ENCODE results near the gene CASP5. TPM values are rescaled to one million over a fixed set of nuclear protein-coding genes. Genes with fewer than 3 reads are reported as not detected.

The CASP5 gene
- total RNA-seq, 1 donor from 2014 or later: not detected

GRCh38 chr11:105000797-105001196 is 22.2 kb downstream of the CASP5 start:
- H3K36me3 ChIP-seq (ENCODE audit: control insufficient read depth, insufficient read depth, low read length): no peaks in the 10 kb centered on the region
- no peak for DNase-seq (ENCODE audit: low read depth)
- TF ChIP-seq, protein P1, sequence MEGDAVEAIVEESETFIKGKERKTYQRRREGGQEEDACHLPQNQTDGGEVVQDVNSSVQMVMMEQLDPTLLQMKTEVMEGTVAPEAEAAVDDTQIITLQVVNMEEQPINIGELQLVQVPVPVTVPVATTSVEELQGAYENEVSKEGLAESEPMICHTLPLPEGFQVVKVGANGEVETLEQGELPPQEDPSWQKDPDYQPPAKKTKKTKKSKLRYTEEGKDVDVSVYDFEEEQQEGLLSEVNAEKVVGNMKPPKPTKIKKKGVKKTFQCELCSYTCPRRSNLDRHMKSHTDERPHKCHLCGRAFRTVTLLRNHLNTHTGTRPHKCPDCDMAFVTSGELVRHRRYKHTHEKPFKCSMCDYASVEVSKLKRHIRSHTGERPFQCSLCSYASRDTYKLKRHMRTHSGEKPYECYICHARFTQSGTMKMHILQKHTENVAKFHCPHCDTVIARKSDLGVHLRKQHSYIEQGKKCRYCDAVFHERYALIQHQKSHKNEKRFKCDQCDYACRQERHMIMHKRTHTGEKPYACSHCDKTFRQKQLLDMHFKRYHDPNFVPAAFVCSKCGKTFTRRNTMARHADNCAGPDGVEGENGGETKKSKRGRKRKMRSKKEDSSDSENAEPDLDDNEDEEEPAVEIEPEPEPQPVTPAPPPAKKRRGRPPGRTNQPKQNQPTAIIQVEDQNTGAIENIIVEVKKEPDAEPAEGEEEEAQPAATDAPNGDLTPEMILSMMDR (IDR thresholded peaks at IDR 0.05; ENCODE audit: insufficient read depth, low read length, poor library complexity, severe bottlenecking): peak; percentile 47

GRCh38 chr11:105000167-105000566 is 22.8 kb downstream of the CASP5 start:
- Histone ChIP-seq H3K27me3 (ENCODE audit: control insufficient read depth, insufficient read depth, low read length) (no peaks in the 10 kb centered on the region), H3K4me3 (ENCODE audit: low read depth, low read length) (no peak overlapping the region), H3K36me3 (ENCODE audit: control insufficient read depth, insufficient read depth, low read length) (no peaks in the 10 kb centered on the region)
- no peak for DNase-seq (ENCODE audit: low read depth)
- TF ChIP-seq, protein P1 (IDR thresholded peaks at IDR 0.05; ENCODE audit: insufficient read depth, low read length, poor library complexity, severe bottlenecking): no peak

More at GRCh38 chr11:105000797-105001196, 22.2 kb downstream of the CASP5 start:
- Histone ChIP-seq H3K27me3 (ENCODE audit: control insufficient read depth, insufficient read depth, low read length) (no peaks in the 10 kb centered on the region), H3K4me3 (ENCODE audit: low read depth, low read length) (no peak overlapping the region)

- DNase-seq (ENCODE audit: low read depth): no peak
- Histone ChIP-seq H3K4me3 (ENCODE audit: low read depth, low read length) (no peak overlapping the region), H3K36me3 (ENCODE audit: control insufficient read depth, insufficient read depth, low read length) (no peaks in the 10 kb centered on the region), H3K27me3 (ENCODE audit: control insufficient read depth, insufficient read depth, low read length) (no peaks in the 10 kb centered on the region)
- TF ChIP-seq, protein P1 (IDR thresholded peaks at IDR 0.05; ENCODE audit: insufficient read depth, low read length, poor library complexity, severe bottlenecking): no peak
These were observed 23.2 kb downstream of the CASP5 start for GRCh38 chr11:104999721-105000120.

DNA sequence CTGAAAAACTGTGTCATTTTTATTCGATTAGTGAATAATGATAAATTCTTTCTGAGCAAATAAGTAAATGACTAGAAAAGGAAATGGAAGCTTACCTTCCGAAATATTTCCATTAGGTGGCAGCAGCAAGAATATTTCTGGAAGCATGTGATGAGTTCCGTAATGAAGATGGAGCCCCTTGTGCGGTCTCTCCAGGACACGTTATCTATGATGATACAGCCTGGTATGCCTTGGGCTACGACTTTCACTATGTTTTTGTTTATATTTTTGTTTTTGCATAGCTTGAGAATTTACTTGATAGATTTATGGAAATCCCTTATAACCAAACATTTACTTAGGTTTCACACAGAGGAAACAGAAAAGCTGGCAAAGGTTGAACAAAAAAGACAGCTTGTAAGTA is 25.7 kb downstream of the CASP5 start:
- H3K27me3 ChIP-seq (ENCODE audit: control insufficient read depth, insufficient read depth, low read length): no peaks in the 10 kb centered on the region
- TF ChIP-seq, protein P1 (IDR thresholded peaks at IDR 0.05; ENCODE audit: insufficient read depth, low read length, poor library complexity, severe bottlenecking): no peak
- DNase-seq (ENCODE audit: low read depth): no peak
- no peaks in the 10 kb centered on the region for H3K36me3 ChIP-seq (ENCODE audit: control insufficient read depth, insufficient read depth, low read length)
- H3K4me3 ChIP-seq (ENCODE audit: low read depth, low read length): no peak overlapping the region

- H3K27me3 ChIP-seq (ENCODE audit: control insufficient read depth, insufficient read depth, low read length): no peaks in the 10 kb centered on the region
- H3K4me3 ChIP-seq (ENCODE audit: low read depth, low read length): no peak overlapping the region
- TF ChIP-seq, protein P1 (IDR thresholded peaks at IDR 0.05; ENCODE audit: insufficient read depth, low read length, poor library complexity, severe bottlenecking): no peak
- DNase-seq (ENCODE audit: low read depth): no peak
- no peaks in the 10 kb centered on the region for H3K36me3 ChIP-seq (ENCODE audit: control insufficient read depth, insufficient read depth, low read length)
These were observed 28.0 kb downstream of the CASP5 start for GRCh38 chr11:104995001-104995408.

DNA sequence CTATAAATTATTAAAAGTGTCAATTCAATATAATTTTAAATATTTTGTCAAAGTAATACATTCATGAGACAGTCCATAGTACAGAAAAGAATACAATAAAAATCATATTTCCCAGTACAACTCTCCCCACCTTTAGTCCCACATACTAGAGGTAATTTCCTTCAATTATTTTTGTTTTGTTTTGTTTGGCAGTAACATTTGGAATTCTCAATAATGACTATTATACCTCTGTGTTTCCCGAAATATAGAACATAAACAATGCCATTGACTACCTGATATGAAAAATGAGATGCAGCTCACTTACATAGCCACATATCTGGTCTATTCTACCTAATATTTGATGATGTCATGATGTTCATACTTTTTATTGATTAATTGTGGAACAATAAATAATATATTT is 30.2 kb downstream of the CASP5 start:
- no peak for DNase-seq (ENCODE audit: low read depth)
- TF ChIP-seq, protein P1 (IDR thresholded peaks at IDR 0.05; ENCODE audit: insufficient read depth, low read length, poor library complexity, severe bottlenecking): no peak
- H3K27me3 ChIP-seq (ENCODE audit: control insufficient read depth, insufficient read depth, low read length): no peaks in the 10 kb centered on the region
- no peaks in the 10 kb centered on the region for H3K36me3 ChIP-seq (ENCODE audit: control insufficient read depth, insufficient read depth, low read length)
- no peak overlapping the region for H3K4me3 ChIP-seq (ENCODE audit: low read depth, low read length)

Measured in kidney epithelial cell (primary cell).